NK-92 (cell line): ENCODE measurements around the gene NR2E3.

Experiments
- DNase-seq: peaks from one replicate; lab custom pipeline; 2025; ENCODE audit not compliant: unreplicated experiment; lab: John Stamatoyannopoulos, UW

Gene NR2E3

DNA sequence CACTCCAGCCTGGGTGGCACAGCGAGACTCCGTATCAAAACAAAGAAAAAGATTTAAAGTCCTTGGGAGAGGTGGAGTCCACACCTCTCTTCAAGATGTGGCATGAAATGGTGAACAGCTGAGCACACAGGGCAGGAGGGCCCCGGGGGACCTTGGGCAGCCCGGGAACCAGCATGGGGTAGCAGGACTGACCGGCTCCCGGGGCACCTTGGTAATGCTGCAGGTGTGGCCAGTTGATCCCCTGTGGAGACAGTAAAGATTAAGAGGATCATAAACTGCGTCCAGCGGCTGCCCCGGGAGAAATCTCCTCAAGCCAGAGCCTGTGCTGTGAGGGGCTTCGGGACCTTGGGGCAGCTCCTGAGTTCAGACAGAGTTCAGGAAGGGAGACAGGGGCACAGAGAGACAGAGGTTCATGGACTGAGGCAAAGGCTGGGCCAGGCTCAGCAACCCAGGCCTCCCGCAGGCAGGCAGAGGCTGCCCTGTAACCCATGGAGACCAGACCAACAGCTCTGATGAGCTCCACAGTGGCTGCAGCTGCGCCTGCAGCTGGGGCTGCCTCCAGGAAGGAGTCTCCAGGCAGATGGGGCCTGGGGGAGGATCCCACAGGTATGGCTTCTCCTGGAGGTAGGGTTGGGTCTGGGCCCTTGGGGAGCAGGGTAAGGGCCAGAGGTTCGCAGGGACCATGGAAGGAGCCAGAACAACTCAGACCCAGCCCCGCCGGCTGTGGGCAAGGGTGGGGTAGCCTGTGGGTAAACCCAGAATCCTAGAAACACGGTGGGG, at the start of gene NR2E3:
TSS of gene NR2E3 (plus strand) at position 299 of the 780 bp plus-strand sequence. CDS start at position 489, 190 bp downstream.
- no peak for DNase-seq

DNA sequence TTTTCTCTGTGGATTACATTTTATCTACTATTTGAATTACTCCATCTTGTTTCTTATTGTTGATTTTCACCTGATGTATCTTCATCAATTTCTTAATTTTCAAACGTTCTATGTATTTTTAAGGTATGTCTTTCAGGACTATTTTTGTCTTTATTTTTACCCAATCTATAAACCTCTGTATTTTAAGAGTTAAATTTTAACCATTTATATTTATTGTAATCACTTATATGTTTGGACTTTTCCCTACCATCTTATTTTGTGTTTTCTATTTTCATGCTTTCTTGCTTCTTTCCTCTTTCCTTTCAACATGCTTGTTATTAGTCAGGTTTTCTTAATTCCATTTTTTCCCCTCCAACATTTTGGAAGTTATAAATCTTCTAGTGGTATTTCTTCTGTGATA, 49.5 kb upstream of the NR2E3 start:
- no peak for DNase-seq

DNA sequence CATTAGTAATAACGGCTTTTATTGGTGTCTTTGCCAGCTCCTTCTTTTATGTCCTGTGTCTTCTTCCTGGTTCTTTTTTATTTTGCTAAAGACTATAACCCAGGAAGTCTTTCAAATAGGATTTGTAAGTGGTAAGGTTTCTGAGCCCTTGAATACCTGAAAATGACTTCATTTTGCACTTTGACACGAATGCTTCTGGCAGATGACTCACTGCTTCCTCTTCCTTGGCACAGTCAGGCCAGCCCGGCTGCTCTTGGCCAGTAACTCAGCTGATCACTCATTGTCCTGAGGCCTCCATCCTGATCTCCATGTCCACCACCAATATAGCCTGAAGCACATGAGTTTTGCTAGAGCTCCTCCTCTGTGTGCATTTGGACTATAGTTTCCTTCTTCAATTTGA, 48.7 kb upstream of the NR2E3 start:
- DNase-seq, result no peak

DNA sequence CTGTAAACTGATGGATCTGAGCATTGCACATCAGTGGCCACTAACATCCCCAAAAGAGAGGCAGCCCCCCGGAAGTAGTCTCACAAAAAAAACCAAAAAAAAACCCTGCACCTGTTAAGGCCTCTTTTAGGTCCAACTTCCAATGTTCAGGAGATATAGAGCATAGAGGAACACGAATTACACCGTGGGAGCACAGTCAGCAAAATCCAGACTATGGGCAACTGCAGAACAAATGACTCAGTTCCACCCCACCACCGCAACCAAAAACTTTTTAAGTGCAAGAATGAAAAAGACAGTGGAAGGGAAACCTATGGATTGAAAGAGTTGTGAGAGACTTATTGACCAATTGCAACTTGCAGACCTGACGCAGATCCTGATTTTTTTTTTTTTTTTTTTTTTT, 42.2 kb upstream of the NR2E3 start:
- no peak for DNase-seq

DNA sequence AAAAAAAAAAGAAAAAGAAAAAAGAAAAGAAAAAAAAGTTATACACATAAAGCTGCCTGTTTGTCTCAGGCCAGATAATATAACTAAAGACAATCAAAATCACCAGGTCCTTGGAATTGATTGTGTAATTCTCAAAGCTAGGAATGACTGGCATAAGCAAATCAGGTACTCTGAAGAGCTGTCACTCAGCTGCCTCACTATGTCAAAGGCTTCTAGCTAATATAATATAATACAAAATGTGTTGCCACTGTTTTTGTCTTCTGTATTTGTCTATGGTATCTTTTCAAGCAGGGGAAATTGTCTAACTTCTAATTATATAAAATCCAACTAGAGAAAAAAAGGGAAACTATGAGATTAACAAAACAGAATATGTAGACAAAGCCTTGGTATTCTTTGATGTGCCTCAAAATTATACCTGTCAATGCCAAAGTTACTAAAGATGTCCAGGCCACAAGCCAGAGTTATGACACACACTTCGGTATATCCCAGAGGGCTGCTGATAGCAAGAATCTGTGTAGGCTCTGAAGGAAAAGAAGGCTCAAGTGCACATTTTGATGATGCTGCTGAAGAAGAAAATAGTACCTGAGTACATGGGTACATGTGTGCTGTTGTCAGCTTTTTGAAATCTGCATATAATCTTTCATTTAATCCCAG, 37.0 kb upstream of the NR2E3 start:
- DNase-seq, result no peak

DNA sequence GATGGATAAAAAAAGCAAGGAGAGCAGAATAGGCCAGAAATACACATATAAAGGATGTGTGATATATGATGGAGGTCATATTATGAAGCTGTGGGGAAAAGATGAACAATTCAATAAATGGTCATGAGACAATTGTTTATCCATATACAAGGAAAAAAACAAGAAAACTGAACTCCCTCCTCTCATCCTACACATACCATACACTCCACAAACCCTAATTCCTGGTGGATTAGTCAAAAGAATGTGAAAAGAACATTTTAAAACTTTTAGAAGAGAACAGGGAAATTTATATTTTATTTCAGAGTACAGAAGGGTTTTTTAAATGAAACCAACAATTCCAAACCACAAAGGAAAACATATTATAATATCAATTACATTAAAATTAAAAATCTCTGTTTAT, 34.5 kb upstream of the NR2E3 start:
- DNase-seq, result no peak

DNA sequence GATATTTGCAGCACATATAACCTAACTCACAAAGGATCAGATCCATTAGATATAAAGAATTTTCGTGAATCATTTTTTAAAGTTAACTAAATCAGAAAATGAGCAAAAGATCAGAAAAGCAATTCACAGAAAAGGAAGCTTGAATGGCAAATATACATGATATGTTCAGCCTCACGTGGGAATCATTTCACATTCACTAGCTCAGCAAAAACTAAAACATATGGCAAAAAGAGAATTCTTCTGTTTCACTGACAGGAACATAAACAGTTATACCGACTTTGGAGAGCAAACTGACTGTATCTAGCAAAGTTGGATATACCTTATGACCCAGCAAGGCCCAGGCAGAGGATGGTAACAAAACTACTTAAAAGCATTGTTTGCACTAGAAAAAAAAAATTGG, 34.0 kb upstream of the NR2E3 start:
- DNase-seq, result no peak

DNA sequence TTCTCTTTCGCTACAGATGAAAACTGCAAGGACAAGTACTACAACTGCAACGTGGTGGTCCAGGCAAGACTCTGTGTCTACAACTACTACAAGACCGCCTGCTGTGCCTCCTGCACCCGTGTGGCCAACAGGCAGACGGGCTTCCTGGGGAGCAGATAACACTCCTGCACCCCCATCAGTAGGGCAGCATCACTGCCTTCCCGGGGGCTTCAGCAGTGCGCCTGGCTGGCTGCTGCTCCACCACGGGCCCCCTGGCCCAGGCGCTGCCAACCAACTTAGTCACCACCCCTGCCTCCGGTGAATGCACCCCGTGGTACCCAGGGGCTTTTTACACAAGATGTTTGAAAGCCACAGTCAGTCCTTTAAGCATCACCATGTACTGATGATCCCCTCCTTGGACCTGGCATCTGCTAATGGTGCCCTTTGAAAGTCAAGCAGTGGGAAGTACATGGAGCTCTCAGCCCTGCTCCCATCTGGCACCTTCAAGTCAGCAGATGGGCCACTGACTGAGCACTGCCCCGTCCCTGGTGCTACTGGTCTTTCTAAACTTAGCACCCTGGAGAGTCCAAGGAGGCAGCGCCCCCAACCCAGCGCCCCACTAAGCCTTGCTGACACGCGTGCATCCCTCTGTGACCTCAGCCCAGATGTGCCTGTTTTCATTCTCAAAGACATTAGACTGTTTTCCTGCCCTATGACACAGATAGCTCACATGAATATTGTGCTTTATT, 33.0 kb upstream of the NR2E3 start:
- no peak for DNase-seq

DNA sequence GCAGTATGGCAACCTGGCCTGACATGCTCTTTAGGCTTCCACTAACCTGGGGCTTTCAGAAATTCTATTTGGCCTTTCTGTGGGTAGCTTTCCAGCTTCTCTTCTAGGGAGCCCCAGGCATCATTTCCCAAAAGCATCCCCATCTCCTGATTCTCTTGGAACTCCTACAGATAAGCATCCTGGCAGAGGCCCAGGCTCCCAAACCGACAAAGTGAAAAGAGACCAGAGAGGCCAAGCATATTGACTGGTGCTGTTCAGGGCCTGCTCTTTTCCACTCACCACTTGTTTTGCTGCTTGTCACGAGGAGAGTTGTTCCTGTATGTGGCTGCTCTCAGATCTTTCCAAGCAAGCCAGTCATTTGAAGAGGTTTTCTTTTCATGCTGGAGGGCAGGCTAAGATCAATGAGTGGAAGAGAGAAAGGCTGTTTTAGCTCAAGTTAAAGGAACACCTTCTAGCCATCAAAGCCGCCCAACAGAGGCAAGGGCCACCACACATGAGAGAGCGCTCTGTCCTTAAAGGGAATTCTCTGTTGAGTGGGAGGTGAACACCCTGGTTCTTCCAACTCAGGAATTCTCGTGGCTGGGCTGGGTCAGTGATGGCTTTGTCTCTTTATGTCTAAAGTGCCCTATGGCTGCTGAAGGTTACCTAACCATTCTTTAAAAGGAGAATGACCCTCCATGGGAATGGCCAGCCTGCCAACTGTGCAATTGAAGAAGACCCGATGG, 31.1 kb upstream of the NR2E3 start:
- DNase-seq, result no peak

DNA sequence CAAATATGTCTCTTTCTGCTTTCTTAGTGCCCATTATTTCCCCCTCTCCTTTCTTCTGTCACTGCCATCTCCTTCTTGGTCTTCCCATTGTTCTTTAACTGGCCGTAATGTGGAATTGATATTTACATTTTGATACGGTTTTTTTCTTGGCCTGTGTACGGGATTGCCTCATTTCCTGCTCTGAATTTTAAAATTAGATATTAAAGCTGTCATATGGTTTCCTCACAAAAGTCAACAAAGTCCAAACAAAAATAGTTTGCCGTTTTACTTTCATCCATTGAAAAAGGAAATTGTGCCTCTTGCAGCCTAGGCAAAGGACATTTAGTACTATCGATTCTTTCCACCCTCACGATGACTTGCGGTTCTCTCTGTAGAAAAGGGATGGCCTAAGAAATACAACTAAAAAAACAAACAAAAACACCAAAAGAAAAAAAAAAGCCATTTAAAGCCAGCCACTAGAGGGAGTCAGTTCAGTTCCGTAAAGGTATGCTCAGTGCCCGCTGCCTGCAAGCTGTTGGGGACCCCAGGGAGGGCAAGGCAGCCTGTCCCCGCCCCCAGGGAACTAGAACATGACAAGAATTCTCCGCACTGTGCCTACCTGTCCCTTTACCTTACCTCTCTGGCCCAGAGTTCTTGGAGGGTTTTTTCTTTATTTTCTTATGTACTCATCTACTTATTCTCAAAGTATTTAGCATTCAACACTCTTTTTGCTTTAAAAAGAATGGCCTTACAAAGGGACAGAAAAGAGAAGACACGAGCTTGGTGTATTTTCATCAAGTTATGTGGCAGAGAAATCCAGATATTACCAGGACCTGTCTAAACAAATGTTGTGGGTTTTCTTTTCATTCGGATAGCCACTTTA, 30.0 kb upstream of the NR2E3 start:
- DNase-seq, result no peak

DNA sequence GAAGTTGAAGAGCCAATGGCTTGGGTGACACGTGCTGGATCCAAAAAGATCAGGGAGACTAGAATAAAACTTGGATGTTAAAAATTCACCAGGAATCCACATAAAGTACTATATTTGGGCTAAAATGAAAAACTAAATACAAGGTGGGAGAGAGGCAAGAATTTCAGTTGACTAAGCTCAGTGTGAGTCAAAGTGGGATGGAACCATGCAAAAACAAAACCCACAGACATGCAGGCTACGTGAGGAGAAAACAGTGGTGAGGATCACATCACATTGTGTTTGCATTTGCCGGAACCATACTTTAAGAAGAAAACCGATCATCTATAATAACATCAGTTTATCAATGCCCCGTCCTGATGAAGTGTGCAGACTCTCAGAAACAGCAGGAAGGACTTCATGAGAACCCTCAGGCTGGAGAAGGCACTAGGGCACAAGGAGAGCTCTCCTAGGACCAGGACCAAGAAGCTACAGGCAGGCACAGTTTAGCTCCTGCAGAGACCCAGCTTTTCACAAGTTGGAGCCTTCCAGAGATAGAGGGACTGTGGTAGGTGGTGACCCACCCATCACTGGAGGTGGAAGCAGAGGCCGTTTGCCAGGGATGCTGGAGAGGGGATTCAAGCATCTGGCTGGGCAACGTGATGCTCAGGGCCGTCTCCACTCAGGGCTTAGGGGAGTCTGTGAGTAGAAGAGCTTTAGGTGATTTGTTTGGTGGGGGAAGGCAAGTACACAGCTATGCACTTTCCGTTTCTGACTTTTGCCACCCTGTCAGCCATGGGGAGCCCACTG, 29.0 kb upstream of the NR2E3 start:
- no peak for DNase-seq

DNA sequence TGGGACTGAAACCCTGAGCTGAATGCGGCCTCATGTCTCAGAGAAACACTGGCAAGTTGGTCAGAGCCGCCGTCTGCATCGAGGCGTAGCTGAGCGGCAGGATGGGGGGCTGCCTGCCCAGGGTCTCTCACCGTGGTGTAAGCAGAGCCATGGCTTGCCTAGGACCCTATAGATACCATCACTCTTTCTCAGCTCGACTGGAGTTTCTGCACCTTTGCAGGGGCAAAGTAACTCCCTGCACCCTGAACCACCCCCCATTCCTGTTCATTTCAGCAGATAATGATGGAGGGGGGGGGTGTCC, 28.4 kb upstream of the NR2E3 start:
- DNase-seq, result no peak

DNA sequence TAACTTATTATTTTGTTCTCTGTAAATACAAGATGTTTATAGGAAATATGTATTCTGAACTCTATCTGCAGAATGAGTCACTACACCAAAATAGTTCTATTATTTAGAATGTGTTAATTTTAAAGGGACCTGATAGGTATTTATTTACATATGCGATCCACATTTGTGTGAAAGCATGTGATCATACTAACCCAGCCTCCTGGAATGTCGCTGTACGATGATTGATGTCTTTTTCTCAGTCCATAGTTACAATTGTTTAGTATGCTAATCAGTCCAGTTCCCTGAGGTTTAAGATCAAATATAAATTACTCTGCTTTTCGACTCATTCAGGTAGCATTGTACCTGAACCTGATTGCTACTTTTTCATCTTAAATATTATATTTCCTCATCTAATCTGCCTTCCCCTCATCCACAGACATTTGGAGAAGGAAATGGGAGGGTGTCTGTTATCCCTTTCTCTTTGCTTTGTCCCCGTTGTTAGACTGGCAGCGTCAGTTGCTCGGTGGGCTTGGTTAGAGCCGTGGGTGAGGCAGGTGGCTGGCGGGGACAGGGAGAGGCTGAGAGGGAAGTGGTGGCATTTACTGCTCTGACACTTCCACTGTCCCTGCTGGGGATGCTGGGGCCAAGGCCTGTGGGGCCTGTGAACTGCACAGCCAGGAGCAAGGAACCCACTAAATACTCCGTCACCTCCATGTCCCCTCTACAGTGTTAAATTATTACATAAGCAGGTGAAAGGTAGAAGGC, 27.8 kb upstream of the NR2E3 start:
- no peak for DNase-seq

DNA sequence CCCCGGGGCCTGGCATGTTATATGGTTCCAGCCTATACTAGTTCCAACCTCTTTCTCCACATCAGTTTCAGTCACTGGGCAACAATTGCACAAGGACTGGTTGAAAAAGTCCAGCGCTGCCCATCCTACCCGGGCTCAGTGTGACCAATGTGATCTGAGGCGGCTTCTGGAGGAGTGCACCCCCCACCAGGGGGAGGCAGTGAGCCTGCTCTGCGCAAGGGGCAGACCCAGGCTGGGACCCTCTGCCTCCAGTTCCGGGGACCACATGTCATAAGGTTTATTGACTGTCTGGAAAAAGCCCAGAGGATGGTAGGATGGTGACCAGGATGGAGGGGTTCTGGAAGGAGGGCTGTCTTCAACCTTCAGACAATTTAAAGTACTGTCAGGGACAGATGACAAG, 25.6 kb upstream of the NR2E3 start:
- DNase-seq, result no peak

DNA sequence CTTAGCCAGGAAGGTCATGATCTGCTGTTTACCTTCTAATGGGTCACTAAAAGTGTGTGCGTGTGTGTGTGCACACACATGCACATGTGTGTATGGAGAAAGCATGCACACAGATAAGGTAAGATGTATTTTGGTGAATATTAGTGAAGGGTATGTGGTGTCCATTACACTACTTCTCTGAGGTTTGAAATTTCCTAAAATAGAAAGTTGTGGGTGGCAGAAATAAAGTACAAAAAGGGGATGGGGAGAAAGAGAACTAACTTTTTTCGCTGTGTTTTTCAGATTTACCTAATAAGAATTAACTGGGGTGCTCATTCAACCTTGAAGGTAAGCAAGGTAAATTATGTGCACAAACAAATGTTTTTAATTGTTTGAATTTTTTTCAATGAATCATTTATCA, 24.4 kb upstream of the NR2E3 start:
- DNase-seq, result no peak

DNA sequence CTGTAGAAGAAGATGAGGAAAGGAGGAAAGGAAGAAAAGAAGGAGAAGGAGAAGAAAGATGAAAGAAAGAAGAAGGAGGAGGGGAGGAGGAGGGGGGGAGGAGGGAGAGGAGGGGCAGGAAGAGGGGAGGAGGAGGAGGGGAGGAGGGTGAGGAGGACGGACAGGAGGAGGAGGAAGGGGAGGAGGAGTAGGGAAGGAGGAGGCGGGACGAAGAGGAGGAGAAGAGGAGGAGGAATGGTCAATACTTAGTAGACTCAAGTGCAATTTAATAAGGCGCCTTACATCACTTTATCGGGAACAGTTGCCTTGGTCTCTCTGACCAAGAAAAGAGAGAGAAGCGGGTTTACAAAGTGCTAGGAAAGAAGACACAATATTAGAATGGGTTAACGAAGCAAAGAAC, 23.7 kb upstream of the NR2E3 start:
- no peak for DNase-seq

DNA sequence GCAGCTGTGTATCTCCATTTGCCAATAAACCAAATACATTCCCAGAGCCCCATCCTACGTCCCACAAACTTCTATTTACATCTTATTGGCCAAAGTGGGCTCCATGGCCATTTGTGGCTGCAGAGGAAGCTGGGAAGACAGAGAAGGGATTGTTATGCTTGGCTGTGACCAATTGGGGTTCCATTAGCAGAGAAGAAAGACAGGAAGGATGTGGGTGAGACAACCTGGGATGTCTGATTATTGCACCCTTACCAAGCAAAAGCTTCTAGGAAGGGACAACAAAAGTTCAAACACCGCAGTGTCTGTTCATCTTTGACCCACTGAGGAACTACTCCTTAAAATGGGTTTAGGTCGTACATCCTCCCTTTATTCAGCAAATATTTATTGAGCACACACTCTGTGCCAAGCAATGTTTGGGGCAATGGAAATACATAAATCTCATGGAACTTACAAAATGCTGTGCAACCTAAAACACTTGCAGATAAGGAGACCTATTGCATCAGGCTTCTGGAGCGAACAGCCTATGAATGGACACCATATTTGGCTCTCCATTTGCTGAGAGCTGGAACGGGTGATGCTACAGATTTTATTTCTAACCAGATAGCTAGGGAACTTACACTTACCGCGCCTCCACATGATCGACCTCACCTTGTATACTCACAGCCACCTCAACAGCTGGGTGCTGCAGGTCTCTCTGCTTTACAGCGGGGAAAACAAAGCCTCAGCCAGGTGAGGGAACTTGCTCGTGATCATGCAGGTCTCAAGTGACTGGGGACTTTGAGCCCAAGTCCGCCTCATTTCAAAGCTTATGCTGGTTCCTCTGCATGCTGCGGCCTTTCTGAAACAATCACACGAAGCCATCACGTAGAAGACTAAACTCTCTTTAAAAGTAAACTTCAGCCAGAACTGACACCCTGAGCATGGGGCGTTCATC, 21.4 kb upstream of the NR2E3 start:
- no peak for DNase-seq

DNA sequence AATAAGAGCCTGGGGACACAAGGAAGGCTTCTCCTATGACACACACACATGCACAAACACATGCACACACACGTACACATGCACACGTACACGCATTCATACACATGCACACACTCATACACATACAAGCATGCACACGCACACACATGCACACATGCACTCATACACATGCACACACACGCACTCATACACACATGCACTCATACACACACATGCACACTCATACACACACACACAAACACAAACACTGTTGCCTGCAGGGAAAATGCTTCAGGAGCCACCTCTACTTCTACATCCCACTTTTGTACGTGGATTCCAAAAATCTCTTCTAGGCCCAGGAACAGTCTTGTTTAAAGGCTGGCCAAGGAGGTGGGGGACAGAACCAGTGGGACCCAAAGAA, 20.7 kb upstream of the NR2E3 start:
- DNase-seq, result no peak
